Brain microvascular endothelial cell (primary cell): ENCODE measurements around the gene CLECL1.

Source experiments
- DNase-seq: peaks from one replicate; pipeline ENCODE4 v3.0.0-alpha.2; 2020
- H3K27ac ChIP-seq: fragments of 250-450 bp; sonication (Bioruptor Pico); 2 replicates; pipeline ENCODE4 v1.5.1; 2020; ENCODE audit warnings: mild to moderate bottlenecking, moderate library complexity
- H3K27me3 ChIP-seq: fragments of 250-450 bp; sonication (Bioruptor Pico); replicated peaks from 2 replicates; pipeline ENCODE4 v1.5.1; 2020; ENCODE audit warnings: mild to moderate bottlenecking
- H3K36me3 ChIP-seq: fragments of 250-450 bp; sonication (Bioruptor Pico); replicated peaks from 2 replicates; pipeline ENCODE4 v1.5.1; 2020; ENCODE audit warnings: mild to moderate bottlenecking
- H3K4me3 ChIP-seq: 2 replicates; pipeline ENCODE4 v1.5.1; 2011; ENCODE audit warnings: low read depth, mild to moderate bottlenecking, control low read depth, low read length, moderate library complexity
- CTCF ChIP-seq: IDR thresholded peaks from 2 replicates; pipeline ENCODE4 v1.5.1; 2011; ENCODE audit warnings: low read depth, mild to moderate bottlenecking, moderate library complexity, low read length, control low read depth, inconsistent platforms; ENCODE audit errors: missing control alignments
- in situ Hi-C: cut with HindIII; loops from 2 replicates; pipeline ENCODE4 v1.10.0; 2017; ENCODE audit warnings: low sequenced_read_pairs, low pct_ligation_motif_present

Gene CLECL1

GRCh38 chr12:9762369-9762768, 29.5 kb upstream of the CLECL1 start:
- Histone ChIP-seq H3K27ac (no peak overlapping the region), H3K27me3 (no peaks in the 10 kb centered on the region), H3K4me3 (no peak overlapping the region), H3K36me3 (no peaks in the 10 kb centered on the region)
- no peak for DNase-seq
- in situ Hi-C loops: no loop called here
- TF ChIP-seq CTCF: no peak

GRCh38 chr12:9761419-9761781, 28.5 kb upstream of the CLECL1 start:
- no peak for DNase-seq
- Histone ChIP-seq H3K4me3 (no peak overlapping the region), H3K27me3 (no peaks in the 10 kb centered on the region), H3K36me3 (no peaks in the 10 kb centered on the region), H3K27ac (no peak overlapping the region)
- TF ChIP-seq CTCF: no peak
- in situ Hi-C loops: no loop called here

- no peak for TF ChIP-seq CTCF
- Histone ChIP-seq H3K27ac (no peak within 1 kb of the TSS), H3K36me3 (no peaks in the 10 kb centered on the region), H3K27me3 (no peaks in the 10 kb centered on the region), H3K4me3 (no peak within 1 kb of the TSS)
- DNase-seq: no peak
- in situ Hi-C loops: no loop called here
These were observed 28.0 kb upstream of the CLECL1 start, which contains the start of gene CD69 for GRCh38 chr12:9760699-9761418. Gene CD69, minus strand, starts transcription at chr12:9760901. Its CDS starts 81 bp downstream, at chr12:9760820.

GRCh38 chr12:9760120-9760519, 27.2 kb upstream of the CLECL1 start:
- Histone ChIP-seq H3K27ac (no peak overlapping the region), H3K4me3 (no peak overlapping the region), H3K36me3 (no peaks in the 10 kb centered on the region), H3K27me3 (no peaks in the 10 kb centered on the region)
- DNase-seq: no peak
- no peak for TF ChIP-seq CTCF
- in situ Hi-C loops: no loop called here

GRCh38 chr12:9759694-9760093, 26.8 kb upstream of the CLECL1 start:
- TF ChIP-seq CTCF: no peak
- in situ Hi-C loops: no loop called here
- no peak overlapping the region for H3K4me3 ChIP-seq

GRCh38 chr12:9758119-9758518, 25.2 kb upstream of the CLECL1 start:
- Histone ChIP-seq H3K27ac (no peak overlapping the region), H3K27me3 (no peaks in the 10 kb centered on the region), H3K4me3 (no peak overlapping the region), H3K36me3 (no peaks in the 10 kb centered on the region)
- no peak for TF ChIP-seq CTCF
- DNase-seq: no peak
- in situ Hi-C loops: no loop called here

More at GRCh38 chr12:9759694-9760093, 26.8 kb upstream of the CLECL1 start:
- Histone ChIP-seq H3K36me3 (no peaks in the 10 kb centered on the region), H3K27me3 (no peaks in the 10 kb centered on the region), H3K27ac (no peak overlapping the region)
- no peak for DNase-seq
